Kidney (tissue), 14 donors: Measurements from ENCODE around the gene PMPCA. TPM values are rescaled to one million over a fixed set of nuclear protein-coding genes. Genes with fewer than 3 reads are reported as not detected.
A peak's percentile ranks its signal among the peaks of the same experiment; 100 is the strongest.

Experiments used
- DNase-seq, 5 donors: peaks; one replicate each; pipeline ENCODE4 v3.0.0-alpha.2; 2013 to 2020
- FAIRE-seq: peaks from 2 replicates; lab custom pipeline; 2012; peaks lifted over from hg19 to GRCh38; lab: Jason Lieb, UNC
- H3K27ac ChIP-seq, 2 donors: one replicate each; pipeline ENCODE4 v1.7.0; 2013; ENCODE audit warnings: low read depth in 2 of 2, low read length in 2 of 2, inconsistent platforms in 1 of 2
- H3K27me3 ChIP-seq: one replicate; pipeline ENCODE4 v1.7.1; 2013; ENCODE audit warnings: low read length, inconsistent platforms; ENCODE audit not compliant: control insufficient read depth, insufficient read depth
- H3K36me3 ChIP-seq, 3 donors: one replicate each; pipeline versions ENCODE4 v1.7.0 to v1.7.1; 2013; ENCODE audit warnings: low read length in 3 of 3, control low read depth in 1 of 3, inconsistent platforms in 1 of 3; ENCODE audit not compliant: insufficient read depth in 3 of 3, control insufficient read depth in 2 of 3
- H3K4me1 ChIP-seq, 3 donors: one replicate each; pipeline versions ENCODE4 v1.7.0 to v1.7.1; 2013; ENCODE audit warnings: low read length in 3 of 3, inconsistent platforms in 1 of 3, low read depth in 1 of 3; ENCODE audit not compliant: control insufficient read depth in 2 of 3, insufficient read depth in 2 of 3
- H3K4me3 ChIP-seq, 3 donors: one replicate each; pipeline versions ENCODE4 v1.7.0 to v1.8.1; 2013; ENCODE audit warnings: low read length in 3 of 3, control low read depth in 1 of 3, inconsistent platforms in 1 of 3
- H3K9ac ChIP-seq, 3 donors: one replicate each; pipeline versions ENCODE4 v1.7.0 to v1.7.1; 2013; ENCODE audit warnings: low read length in 3 of 3, control low read depth in 1 of 3, inconsistent platforms in 1 of 3
- H3K9me3 ChIP-seq, 3 donors: one replicate each; pipeline versions ENCODE4 v1.7.0 to v1.7.1; 2013; ENCODE audit warnings: low read length in 3 of 3, control low read depth in 1 of 3, inconsistent platforms in 1 of 3; ENCODE audit not compliant: control insufficient read depth in 2 of 3, insufficient read depth in 1 of 3
- intact Hi-C: fragments of 100-400 bp; cut with DNase I; formaldehyde crosslinking; loops from one replicate; pipeline ENCODE4 v1.11.1; 2022
- polyA plus RNA-seq: library from polyadenylated mRNA; stranded (reverse); fragments of 350-450 nt; fragmentation: Illumina TruSeq; extraction: RNeasy Lipid Tissue Mini Kit (QIAGEN cat#74804); gene quantifications from one replicate; pipeline ENCODE4 v1.2.3, GENCODE V29; 2014; ENCODE audit warnings: low read depth, low replicate concordance; ENCODE audit not compliant: insufficient read depth
- total RNA-seq: library from RNA; stranded (reverse); fragmentation: NEBNext Ultra II Directional; extraction: Animal tissue kit (Norgen Biotek cat#: 25700); gene quantifications from one replicate; pipeline ENCODE4 v1.2.1, GENCODE V29; 2021
- TF ChIP-seq, protein P1 (sequence below): IDR thresholded peaks from 3 replicates; pipeline ENCODE4 v1.5.1; 2012; ENCODE audit warnings: mild to moderate bottlenecking, moderate library complexity, borderline replicate concordance; ENCODE audit not compliant: insufficient read depth; ENCODE audit errors: extremely low read depth
- donor health status: control.
- donor health status: control.
- donor health status: control.
- donor health status: control.
- donor health status: control.
- donor health status: DM: yes; HTN: yes; CAD: no.
- donor health status: Normal renal cell carcinoma (clear cell type).

Gene PMPCA
- total and polyA plus RNA-seq, 2 donors from 2014 or later, result 45.6 to 50.1 TPM

DNA sequence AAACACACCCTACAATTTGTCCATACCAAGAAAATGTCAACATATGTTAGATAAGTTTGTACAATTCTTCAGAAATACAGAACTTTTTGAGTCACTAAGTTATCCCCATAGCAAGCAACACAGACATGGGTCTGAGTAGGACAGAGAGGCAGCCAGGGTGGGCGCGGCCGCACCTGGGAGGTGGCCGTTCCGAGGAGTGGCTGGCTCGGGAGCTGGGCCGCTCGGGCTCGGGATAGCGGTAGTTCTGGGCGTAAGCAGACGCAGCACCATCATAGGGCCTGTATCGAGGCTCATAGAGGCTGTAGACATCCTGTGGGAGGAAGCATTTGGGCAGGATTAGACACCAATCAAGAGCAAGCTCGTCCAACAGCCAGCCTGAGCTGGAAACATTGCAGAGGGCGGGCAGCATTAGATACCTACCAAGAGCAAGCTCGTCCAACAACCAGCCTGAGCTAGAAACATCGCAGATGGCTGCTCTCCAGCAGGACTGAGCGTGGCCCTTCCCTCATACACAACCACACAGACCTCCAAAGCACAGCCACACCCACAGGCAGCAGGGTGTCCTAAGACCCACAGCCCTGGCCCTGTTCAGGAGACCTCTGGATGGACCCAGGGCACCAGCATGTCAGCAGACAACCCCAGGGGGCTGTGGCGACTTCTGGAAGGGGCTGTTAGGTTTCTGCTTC is 61.5 kb downstream of the PMPCA start:
- no peak overlapping the region for H3K4me3 ChIP-seq
- no peak overlapping the region for H3K9ac ChIP-seq
- no peaks in the 10 kb centered on the region for H3K9me3 ChIP-seq
- TF ChIP-seq, protein P1, sequence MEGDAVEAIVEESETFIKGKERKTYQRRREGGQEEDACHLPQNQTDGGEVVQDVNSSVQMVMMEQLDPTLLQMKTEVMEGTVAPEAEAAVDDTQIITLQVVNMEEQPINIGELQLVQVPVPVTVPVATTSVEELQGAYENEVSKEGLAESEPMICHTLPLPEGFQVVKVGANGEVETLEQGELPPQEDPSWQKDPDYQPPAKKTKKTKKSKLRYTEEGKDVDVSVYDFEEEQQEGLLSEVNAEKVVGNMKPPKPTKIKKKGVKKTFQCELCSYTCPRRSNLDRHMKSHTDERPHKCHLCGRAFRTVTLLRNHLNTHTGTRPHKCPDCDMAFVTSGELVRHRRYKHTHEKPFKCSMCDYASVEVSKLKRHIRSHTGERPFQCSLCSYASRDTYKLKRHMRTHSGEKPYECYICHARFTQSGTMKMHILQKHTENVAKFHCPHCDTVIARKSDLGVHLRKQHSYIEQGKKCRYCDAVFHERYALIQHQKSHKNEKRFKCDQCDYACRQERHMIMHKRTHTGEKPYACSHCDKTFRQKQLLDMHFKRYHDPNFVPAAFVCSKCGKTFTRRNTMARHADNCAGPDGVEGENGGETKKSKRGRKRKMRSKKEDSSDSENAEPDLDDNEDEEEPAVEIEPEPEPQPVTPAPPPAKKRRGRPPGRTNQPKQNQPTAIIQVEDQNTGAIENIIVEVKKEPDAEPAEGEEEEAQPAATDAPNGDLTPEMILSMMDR, result no peak
- no peak overlapping the region for H3K27ac ChIP-seq
- H3K27me3 ChIP-seq, result no peaks in the 10 kb centered on the region
- DNase-seq, result no peak
- no peak for FAIRE-seq
- intact Hi-C loops, result no loop called here
- H3K36me3 ChIP-seq, result peaks cover 2 to 66% (median 42%) of the 10 kb centered on the region in 3 donors
- peaks cover 0 to 15% (median 12%) of the 10 kb centered on the region in 3 donors for H3K4me1 ChIP-seq

- H3K27ac ChIP-seq, result no peak overlapping the region
- no peak overlapping the region for H3K9ac ChIP-seq
- intact Hi-C loops, result no loop called here
- FAIRE-seq (no peak), DNase-seq (no peak)
- H3K4me3 ChIP-seq, result no peak overlapping the region
- H3K9me3 ChIP-seq, result no peaks in the 10 kb centered on the region
- TF ChIP-seq, protein P1, result peak; percentile 2
- peaks cover 2 to 70% (median 47%) of the 10 kb centered on the region in 3 donors for H3K36me3 ChIP-seq
- no peaks in the 10 kb centered on the region for H3K27me3 ChIP-seq
- peaks cover 0 to 15% (median 12%) of the 10 kb centered on the region in 3 donors for H3K4me1 ChIP-seq
Measured at GRCh38 chr9:136472640-136473353, 62.3 kb downstream of the PMPCA start.

DNA sequence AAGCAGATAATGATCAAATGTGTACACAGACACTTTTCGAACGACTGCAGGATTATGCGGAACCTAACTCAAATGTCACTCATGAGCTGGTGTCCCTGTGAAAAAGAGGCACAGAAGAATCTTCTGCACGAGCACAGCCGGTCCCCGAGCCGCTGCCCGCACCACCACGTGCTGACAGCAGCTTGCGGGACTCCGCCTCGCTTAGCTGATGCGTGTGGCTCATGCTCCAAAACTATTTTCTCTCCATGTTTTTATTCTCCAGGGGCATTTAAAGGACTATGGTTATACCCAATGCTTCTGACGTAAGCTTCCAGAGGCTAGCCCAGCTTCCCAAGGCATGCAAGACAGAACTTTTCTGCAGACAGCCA is 62.9 kb downstream of the PMPCA start:
- Histone ChIP-seq H3K4me1 (peaks cover 0 to 15% (median 12%) of the 10 kb centered on the region in 3 donors), H3K9ac (no peak overlapping the region)
- FAIRE-seq, result no peak

More for the DNA sequence above, 62.9 kb downstream of the PMPCA start:
- no peaks in the 10 kb centered on the region for H3K9me3 ChIP-seq
- intact Hi-C loops, result no loop called here
- DNase-seq, result no peak
- no peak overlapping the region for H3K27ac ChIP-seq
- H3K27me3 ChIP-seq, result no peaks in the 10 kb centered on the region
- peaks cover 2 to 71% (median 47%) of the 10 kb centered on the region in 3 donors for H3K36me3 ChIP-seq
- no peak overlapping the region for H3K4me3 ChIP-seq
- TF ChIP-seq, protein P1, result no peak

Other genes starting within 250 kb of the PMPCA start
- not detected for gene LHX3, start 205.5 kb upstream of the PMPCA start, total RNA-seq
- gene LHX3, start 205.5 kb upstream of the PMPCA start, polyA plus RNA-seq, result not detected
- 10.1 TPM for gene QSOX2, start 164.8 kb upstream of the PMPCA start, total RNA-seq
- 4.0 TPM for gene QSOX2, start 164.8 kb upstream of the PMPCA start, polyA plus RNA-seq
- gene CCDC187, start 106.6 kb upstream of the PMPCA start, total RNA-seq, result 2.3 TPM
- gene CCDC187, start 106.6 kb upstream of the PMPCA start, polyA plus RNA-seq, result 0.84 TPM
- 11.6 TPM for gene GPSM1, start 83.1 kb upstream of the PMPCA start, total RNA-seq
- gene GPSM1, start 83.1 kb upstream of the PMPCA start, polyA plus RNA-seq, result 11.9 TPM
- gene DNLZ, start 46.9 kb upstream of the PMPCA start, total RNA-seq, result 22.1 TPM
- 30.4 TPM for gene DNLZ, start 46.9 kb upstream of the PMPCA start, polyA plus RNA-seq
- gene CARD9, start 37.0 kb upstream of the PMPCA start, total RNA-seq, result 7.0 TPM
- gene CARD9, start 37.0 kb upstream of the PMPCA start, polyA plus RNA-seq, result 1.5 TPM
- 11.0 TPM for gene SNAPC4, start 10.5 kb upstream of the PMPCA start, total RNA-seq
- gene SNAPC4, start 10.5 kb upstream of the PMPCA start, polyA plus RNA-seq, result 3.2 TPM
- gene ENTR1, start within 50 bp of the PMPCA start, total RNA-seq, result 36.2 TPM
- 25.9 TPM for gene ENTR1, start within 50 bp of the PMPCA start, polyA plus RNA-seq
- gene INPP5E, start 29.2 kb downstream of the PMPCA start, total RNA-seq, result 14.0 TPM
- gene INPP5E, start 29.2 kb downstream of the PMPCA start, polyA plus RNA-seq, result 6.9 TPM
- 67.1 TPM for gene SEC16A, start 72.4 kb downstream of the PMPCA start, total RNA-seq
- gene SEC16A, start 72.4 kb downstream of the PMPCA start, polyA plus RNA-seq, result 37.0 TPM
- 77.2 TPM for gene NOTCH1, start 135.4 kb downstream of the PMPCA start, total RNA-seq
- gene NOTCH1, start 135.4 kb downstream of the PMPCA start, polyA plus RNA-seq, result 6.5 TPM